K562 (cell line): Measurements from ENCODE around the gene PRMT7. TPM values are rescaled to one million over a fixed set of nuclear protein-coding genes. Genes with fewer than 3 reads are reported as not detected.

ENCODE experiments used
- ATAC-seq: fragments of 200-7000 bp; cut with Tn5 transposase; 3 replicates; pipeline ENCODE4 v1.9.1; 2020; ENCODE audit warnings: moderate library complexity
- BruUV-seq: library from RNA; stranded (reverse); fragments of 400-500 nt; replicated peaks from 2 replicates; lab custom pipeline; 2021; lab: Mats Ljungman, UMichigan
- CTCF ChIA-PET: fragments of 300-600 bp; formaldehyde crosslinking; extraction: SDS; loops from one replicate; lab custom pipeline; 2021; ENCODE audit warnings: low intra/inter-chr PET ratio; lab: Yijun Ruan, JAX
- POLR2A ChIA-PET: fragments of 300-600, 350-650 bp; sonication (Branson Sonifier 250); formaldehyde crosslinking; extraction: SDS; loops from one replicate; lab custom pipeline; 2021; ENCODE audit warnings: antibody characterized with exemption, inconsistent platforms; lab: Yijun Ruan, JAX
- DNase-seq, 4 experiments: peaks; one replicate each; pipeline versions ENCODE4 v3.0.0 to v3.0.0-alpha.2; 2011 to 2018; ENCODE audit warnings: low spot score in 3 of 4, mixed read lengths in 3 of 4; ENCODE audit errors: extremely low read depth in 1 of 4
- FAIRE-seq: peaks from 2 replicates; lab custom pipeline; 2011; peaks lifted over from hg19 to GRCh38; lab: Jason Lieb, UNC
- H2AFZ ChIP-seq: 2 replicates; pipeline ENCODE4 v1.6.0; 2011; ENCODE audit warnings: low read depth, low read length, control low read depth, inconsistent platforms
- H3K27ac ChIP-seq: fragments of 200-600 bp; 3 replicates; pipeline ENCODE4 v1.8.0; 2011; ENCODE audit warnings: low read depth, mild to moderate bottlenecking, control low read depth, inconsistent platforms, low read length, moderate library complexity, mixed read lengths; ENCODE audit errors: extremely low read depth
- H3K27me3 ChIP-seq, 2 experiments: fragments of 300-600 bp in 1 of 2; 2 replicates in 1 of 2; 3 replicates in 1 of 2; pipeline versions ENCODE4 v1.6.0 to v1.8.0; 2011; ENCODE audit warnings: inconsistent platforms in 2 of 2, low read length in 2 of 2, mild to moderate bottlenecking in 1 of 2, mixed read lengths in 1 of 2, moderate library complexity in 1 of 2; ENCODE audit not compliant: control insufficient read depth in 2 of 2, insufficient read depth in 2 of 2
- H3K36me3 ChIP-seq: fragments of 300-600 bp; 3 replicates; pipeline ENCODE4 v1.8.0; 2011; ENCODE audit warnings: mild to moderate bottlenecking, low read length, inconsistent platforms; ENCODE audit not compliant: control insufficient read depth, insufficient read depth
- H3K4me1 ChIP-seq, 2 experiments: fragments of 200-600 bp in 1 of 2; replicated peaks in 1 of 2; 2 replicates in 1 of 2; 3 replicates in 1 of 2; pipeline versions ENCODE4 v1.5.1 to v1.8.0; 2011; ENCODE audit warnings: inconsistent platforms in 2 of 2, low read length in 2 of 2, mild to moderate bottlenecking in 1 of 2, mixed read lengths in 1 of 2, moderate library complexity in 1 of 2; ENCODE audit not compliant: control insufficient read depth in 2 of 2, insufficient read depth in 2 of 2
- H3K4me2 ChIP-seq: 2 replicates; pipeline ENCODE4 v1.6.1; 2011; ENCODE audit warnings: low read length, control low read depth, inconsistent platforms, mixed read lengths; ENCODE audit not compliant: insufficient read depth
- H3K4me3 ChIP-seq: fragments of 200-600 bp; sonication (generic), shearing (Covaris generic); 2 replicates; pipeline ENCODE4 v1.5.1; 2016; ENCODE audit warnings: control low read depth, inconsistent platforms
- H3K79me2 ChIP-seq: fragments of 200-600 bp; 3 replicates; pipeline ENCODE4 v1.8.0; 2011; ENCODE audit warnings: low read length, inconsistent platforms; ENCODE audit not compliant: control insufficient read depth, insufficient read depth
- H3K9ac ChIP-seq, 2 experiments: 2 replicates each; pipeline versions ENCODE4 v1.6.0 to v1.6.1; 2011; ENCODE audit warnings: low read depth in 2 of 2, low read length in 2 of 2, control low read depth in 1 of 2, inconsistent platforms in 1 of 2, mild to moderate bottlenecking in 1 of 2, mixed read lengths in 1 of 2; ENCODE audit not compliant: insufficient read depth in 1 of 2
- H3K9me1 ChIP-seq: one replicate; pipeline ENCODE4 v1.6.0; 2011; ENCODE audit warnings: inconsistent platforms, mild to moderate bottlenecking, low read length, moderate library complexity; ENCODE audit not compliant: control insufficient read depth, insufficient read depth
- H3K9me3 ChIP-seq: replicated peaks from 2 replicates; pipeline ENCODE4 v1.5.1; 2011; ENCODE audit warnings: low read depth, low read length, inconsistent platforms; ENCODE audit not compliant: control insufficient read depth, insufficient read depth
- H4K20me1 ChIP-seq: replicated peaks from 2 replicates; pipeline ENCODE4 v1.6.1; 2011; ENCODE audit warnings: low read length, inconsistent platforms, mixed read lengths; ENCODE audit not compliant: control insufficient read depth, insufficient read depth
- BCOR ChIP-seq: fragments of 450-650 bp; IDR thresholded peaks from 2 replicates; pipeline ENCODE4 v1.6.1; 2016
- IRF2 ChIP-seq: sonication (generic); formaldehyde crosslinking; IDR thresholded peaks from 2 replicates; pipeline ENCODE4 v1.8.1; 2022; ENCODE audit warnings: mild to moderate bottlenecking, missing genetic modification reagents
- MECOM ChIP-seq: fragments of 250-450 bp; sonication (Bioruptor Pico); IDR thresholded peaks from 2 replicates; pipeline ENCODE4 v1.8.0; 2022; ENCODE audit warnings: inconsistent platforms
- MYNN ChIP-seq, 2 experiments: sonication (generic); formaldehyde crosslinking in 1 of 2; IDR thresholded peaks; 2 replicates each; pipeline versions ENCODE4 v1.5.0 to v1.6.1; 2016 to 2020; ENCODE audit warnings: antibody characterized with exemption in 1 of 2, missing genetic modification reagents in 1 of 2
- NCOA1 ChIP-seq: fragments of 450-650 bp; IDR thresholded peaks from 2 replicates; pipeline ENCODE4 v1.6.1; 2016; ENCODE audit warnings: low read depth
- RBM25 ChIP-seq: fragments of 200-400 bp; formaldehyde crosslinking; IDR thresholded peaks from 2 replicates; pipeline ENCODE4 v1.6.1; 2018; ENCODE audit warnings: low read length, low read depth, moderate library complexity; ENCODE audit not compliant: severe bottlenecking
- ZNF121 ChIP-seq: sonication (generic); formaldehyde crosslinking; conservative IDR thresholded peaks from 2 replicates; pipeline ENCODE4 v1.8.0; 2022; ENCODE audit warnings: missing genetic modification reagents
- WGBS: fragments of 100-300 bp; shearing (Covaris generic); methylation state at CpG from one replicate; pipeline ENCODE4 v1.1.6; 2016; ENCODE audit warnings: low coverage, mixed read lengths; ENCODE audit not compliant: insufficient coverage; ENCODE audit errors: missing lambda C conversion rate; 5-methylcytosine and 5-hydroxymethylcytosine counted together
- in situ Hi-C: fragments of 300-500 bp; cut with MboI; formaldehyde crosslinking; loops from 4 replicates; pipeline ENCODE4 v1.15.0; 2018; ENCODE audit warnings: inconsistent platforms, mixed read lengths
- intact Hi-C: fragments of 100-400 bp; cut with micrococcal nuclease; formaldehyde crosslinking; loops from 2 replicates; pipeline ENCODE4 v1.14.2; 2022
- polyA plus RNA-seq, 8 experiments: library from polyadenylated mRNA; depleted of rRNA in 4 of 8; stranded (reverse) in 5 of 8; unstranded in 3 of 8; fragments of >200 nt; fragmentation: Nextera tagmentation in 2 of 8; fragmentation: Illumina TruSeq in 1 of 8; extraction: Ambion mirVana in 2 of 8; extraction: Trizol in 1 of 8; gene quantifications; 2 replicates each; pipeline versions ENCODE4 v1.2.1 to v1.2.3, GENCODE V29; 2011 to 2014; ENCODE audit warnings: inconsistent platforms in 1 of 8, missing spikeins in 1 of 8
- total RNA-seq, 7 experiments: library from RNA; depleted of rRNA in 6 of 7; stranded (reverse); fragments of >200 nt in 6 of 7; fragmentation: Illumina TruSeq in 2 of 7; extraction: Trizol in 2 of 7; gene quantifications; 2 replicates each; pipeline versions ENCODE4 v1.2.1 to v1.2.3, GENCODE V29; 2011 to 2021; ENCODE audit warnings: low replicate concordance in 1 of 7
- TF ChIP-seq, protein P1 (sequence below): fragments of 450-650 bp; IDR thresholded peaks from 2 replicates; pipeline ENCODE4 v1.6.1; 2014; ENCODE audit warnings: low read depth, mild to moderate bottlenecking, moderate library complexity, borderline replicate concordance
- TF ChIP-seq, protein P2 (sequence below): fragments of 250-450 bp; sonication (Bioruptor Pico); IDR thresholded peaks from 2 replicates; pipeline ENCODE4 v1.5.0; 2021; ENCODE audit warnings: mild to moderate bottlenecking, moderate library complexity

Gene PRMT7
- total and polyA plus RNA-seq, 9 of the 15 experiments (the other 6 are each of a cell fraction or from before 2014, with no cell fraction given): 6.4 to 88.8 (median 73.1) TPM

- intact Hi-C loops: no loop called here
These were observed 25.1 kb upstream of the PRMT7 start for GRCh38 chr16:68285683-68286082.

DNA sequence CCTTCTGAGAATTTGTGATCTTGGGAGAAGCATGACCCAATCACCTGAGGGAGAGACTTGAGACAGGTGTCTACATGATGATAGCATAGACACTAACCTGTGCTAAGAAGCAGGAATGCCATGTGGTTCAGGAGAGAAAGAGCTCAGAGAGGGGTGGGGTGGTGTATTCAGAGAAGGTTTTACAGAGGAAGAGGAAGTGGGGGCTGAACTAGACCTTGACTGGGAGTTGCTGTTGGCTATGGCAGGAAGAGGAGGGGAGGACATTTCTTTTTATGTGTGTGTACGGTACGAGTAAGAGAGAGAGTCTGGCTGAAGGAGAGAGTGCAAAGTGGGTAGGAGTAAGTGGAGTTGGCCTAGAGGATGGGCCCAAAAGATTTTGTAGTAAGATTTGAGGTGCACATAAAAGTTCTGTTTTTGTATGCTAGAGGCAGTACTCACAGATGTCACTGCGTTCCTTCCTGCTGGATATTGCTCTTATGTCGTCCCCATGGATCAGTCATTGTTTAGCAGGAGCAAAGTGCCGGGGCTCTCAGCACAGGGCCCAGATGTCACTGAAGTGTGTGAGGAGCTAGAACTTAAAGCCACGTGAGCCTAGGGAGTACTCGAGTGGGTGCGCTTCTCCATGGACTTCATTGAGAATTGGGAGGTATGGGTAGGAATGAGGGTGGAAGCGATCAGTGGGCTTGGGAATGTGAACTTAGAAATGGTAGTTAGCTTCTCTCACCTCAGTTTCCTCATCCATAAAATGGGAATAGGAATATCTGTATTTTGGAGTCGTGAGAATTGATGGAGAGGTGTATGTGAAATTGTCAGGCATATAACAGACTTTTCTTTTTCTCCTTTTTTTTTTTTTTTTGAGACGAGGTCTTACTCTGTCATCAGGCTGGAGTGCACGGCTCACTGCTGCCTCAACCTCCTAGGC lies 24.4 kb upstream of the PRMT7 start:
- no peak overlapping the region for H2AFZ ChIP-seq
- TF ChIP-seq BCOR (peak; percentile 51), RBM25 (peak; percentile 79), IRF2 (no peak), MYNN (IDR thresholded peaks at IDR 0.05) (no peak), MYNN (CRISPR knock-in tag; IDR thresholded peaks at IDR 0.05) (no peak), MECOM (no peak)
- TF ChIP-seq, protein P1, sequence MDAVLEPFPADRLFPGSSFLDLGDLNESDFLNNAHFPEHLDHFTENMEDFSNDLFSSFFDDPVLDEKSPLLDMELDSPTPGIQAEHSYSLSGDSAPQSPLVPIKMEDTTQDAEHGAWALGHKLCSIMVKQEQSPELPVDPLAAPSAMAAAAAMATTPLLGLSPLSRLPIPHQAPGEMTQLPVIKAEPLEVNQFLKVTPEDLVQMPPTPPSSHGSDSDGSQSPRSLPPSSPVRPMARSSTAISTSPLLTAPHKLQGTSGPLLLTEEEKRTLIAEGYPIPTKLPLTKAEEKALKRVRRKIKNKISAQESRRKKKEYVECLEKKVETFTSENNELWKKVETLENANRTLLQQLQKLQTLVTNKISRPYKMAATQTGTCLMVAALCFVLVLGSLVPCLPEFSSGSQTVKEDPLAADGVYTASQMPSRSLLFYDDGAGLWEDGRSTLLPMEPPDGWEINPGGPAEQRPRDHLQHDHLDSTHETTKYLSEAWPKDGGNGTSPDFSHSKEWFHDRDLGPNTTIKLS: no peak
- TF ChIP-seq, protein P2, sequence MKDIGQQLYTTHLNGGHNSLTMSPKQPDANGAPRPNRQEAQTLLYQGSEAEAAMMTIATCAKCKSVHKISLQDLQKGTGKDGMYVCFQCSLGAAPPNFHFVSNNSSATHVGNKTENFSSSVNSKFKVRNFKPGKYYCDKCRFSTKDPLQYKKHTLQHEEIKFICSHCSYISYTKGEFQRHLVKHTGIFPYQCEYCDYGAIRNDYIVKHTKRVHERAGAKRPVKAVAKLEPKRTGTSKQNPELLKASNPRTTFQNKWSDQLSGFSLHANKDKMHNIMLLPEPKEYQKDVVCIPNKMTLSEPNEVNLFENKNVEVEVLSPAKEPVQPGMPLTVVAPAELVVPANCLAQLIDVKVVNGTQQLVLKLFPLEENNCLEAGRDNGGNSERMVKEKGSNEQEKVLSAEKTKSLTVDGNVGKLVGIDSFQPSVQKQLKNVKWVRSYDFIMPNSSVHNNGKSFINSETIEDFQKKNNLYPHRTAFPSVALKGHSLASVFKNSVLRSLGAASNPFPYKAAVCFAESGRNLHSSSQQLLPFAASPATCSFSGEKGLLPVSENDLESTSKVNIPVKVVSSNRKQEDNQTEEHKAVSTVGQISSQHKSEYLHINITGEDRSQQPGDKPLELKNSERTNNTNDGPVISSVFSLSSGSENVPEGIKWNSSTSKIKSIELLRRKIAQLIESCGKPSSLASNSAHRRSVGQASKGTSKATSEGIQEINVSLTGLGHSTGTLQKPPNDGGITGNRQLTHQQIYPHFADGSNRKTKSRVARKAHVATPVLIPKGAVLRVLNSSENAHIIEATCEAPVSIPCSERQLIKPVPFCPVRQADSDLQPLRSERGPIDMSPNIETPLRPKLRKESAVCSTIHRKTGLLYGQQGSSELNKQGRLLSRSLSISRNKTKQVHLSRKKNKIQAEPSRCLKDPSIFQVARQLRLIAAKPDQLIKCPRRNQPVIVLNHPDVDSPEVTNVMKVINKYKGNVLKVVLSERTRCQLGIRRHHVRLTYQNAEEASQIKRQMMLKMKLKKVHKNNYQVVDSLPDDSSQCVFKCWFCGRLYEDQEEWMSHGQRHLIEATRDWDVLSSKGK (CRISPR knock-in tag): no peak

More at GRCh38 chr16:68285683-68286082, 25.1 kb upstream of the PRMT7 start:
- no peak overlapping the region for H3K4me2 ChIP-seq
- H3K27me3 ChIP-seq: no peaks in the 10 kb centered on the region
- peaks cover 14 to 37% of the 10 kb centered on the region in 2 experiments for H3K4me1 ChIP-seq
- CTCF ChIA-PET: no interaction called here
- H3K79me2 ChIP-seq: peaks cover 32% of the 10 kb centered on the region
- H3K27ac ChIP-seq: no peak overlapping the region
- no peak overlapping the region for H2AFZ ChIP-seq
- TF ChIP-seq NCOA1 (no peak), ZNF121 (CRISPR knock-in tag) (peak; percentile 80)
- POLR2A ChIA-PET: interaction anchor here (0.8 to 1.4 kb wide), 5 partner anchors 9 to 20 kb away, joined by 3 to 6 read pairs (median 3); no protein-coding TSS in a partner anchor
- no peaks in the 10 kb centered on the region for H3K9me3 ChIP-seq
- no TSS peak for BruUV-seq
- peaks cover 78% of the 10 kb centered on the region for H3K36me3 ChIP-seq
- ATAC-seq: no peak
- FAIRE-seq: no peak
- no peaks in the 10 kb centered on the region for H3K9me1 ChIP-seq
- in situ Hi-C loops: no loop called here
- H3K9ac ChIP-seq: no peak overlapping the region
- H3K4me3 ChIP-seq: no peak overlapping the region
- peaks cover 7% of the 10 kb centered on the region; the same call in 1 of the 2 replicates for H4K20me1 ChIP-seq
- 88% methylated on average over 3 of the region's 3 CpGs for WGBS
- no peak for DNase-seq

More for the DNA sequence above, 24.4 kb upstream of the PRMT7 start:
- Histone ChIP-seq H4K20me1 (peaks cover 7% of the 10 kb centered on the region; the same call in 1 of the 2 replicates), H3K4me2 (no peak overlapping the region), H3K9ac (no peak overlapping the region), H3K9me3 (no peaks in the 10 kb centered on the region), H3K9me1 (no peaks in the 10 kb centered on the region), H3K36me3 (peaks cover 80% of the 10 kb centered on the region), H3K27ac (no peak overlapping the region), H3K4me3 (no peak overlapping the region), H3K4me1 (peaks cover 14 to 37% of the 10 kb centered on the region in 2 experiments), H3K79me2 (peaks cover 32% of the 10 kb centered on the region), H3K27me3 (no peaks in the 10 kb centered on the region)
- in situ Hi-C loops: no loop called here
- FAIRE-seq: no peak
- ChIA-PET CTCF (no interaction called here), POLR2A (interaction anchor here (1.1 to 1.4 kb wide), 3 partner anchors 13 to 17 kb away, joined by 3 to 6 read pairs (median 3); no protein-coding TSS in a partner anchor)
- ATAC-seq: no peak
- intact Hi-C loops: no loop called here
- DNase-seq: no peak
- 85% methylated on average over 11 of the region's 12 CpGs for WGBS
- no TSS peak for BruUV-seq
